DMS53 treated with DMSO at 0.1 percent for 48 hours (cell line): ENCODE measurements around the gene SLC9A4.

ENCODE experiments used
- DNase-seq: peaks from one replicate; lab custom pipeline; 2025; ENCODE audit not compliant: unreplicated experiment; lab: John Stamatoyannopoulos, UW

SLC9A4 gene

DNA sequence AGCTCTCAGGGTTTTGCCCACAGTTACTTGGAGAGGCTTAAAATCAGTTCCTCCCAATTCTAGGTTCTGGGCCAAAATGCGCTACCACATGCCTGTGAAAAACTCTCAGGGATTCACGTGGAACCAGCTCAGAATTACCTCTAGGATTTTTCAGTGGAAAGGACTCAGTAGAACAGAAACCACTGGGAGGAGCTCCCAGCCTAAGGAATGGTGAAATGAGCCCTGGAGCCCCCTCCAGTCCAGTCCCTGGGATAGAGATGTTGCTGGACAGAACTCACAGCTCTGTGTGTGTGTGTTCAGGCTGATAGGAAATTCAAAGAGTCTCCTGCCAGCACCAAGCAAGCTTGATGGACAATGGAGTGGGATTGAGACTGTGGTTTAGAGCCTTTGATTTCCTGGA, 21.1 kb upstream of the SLC9A4 start:
- no peak for DNase-seq

GRCh38 chr2:102453501-102453900, 19.5 kb upstream of the SLC9A4 start:
- no peak for DNase-seq

DNA sequence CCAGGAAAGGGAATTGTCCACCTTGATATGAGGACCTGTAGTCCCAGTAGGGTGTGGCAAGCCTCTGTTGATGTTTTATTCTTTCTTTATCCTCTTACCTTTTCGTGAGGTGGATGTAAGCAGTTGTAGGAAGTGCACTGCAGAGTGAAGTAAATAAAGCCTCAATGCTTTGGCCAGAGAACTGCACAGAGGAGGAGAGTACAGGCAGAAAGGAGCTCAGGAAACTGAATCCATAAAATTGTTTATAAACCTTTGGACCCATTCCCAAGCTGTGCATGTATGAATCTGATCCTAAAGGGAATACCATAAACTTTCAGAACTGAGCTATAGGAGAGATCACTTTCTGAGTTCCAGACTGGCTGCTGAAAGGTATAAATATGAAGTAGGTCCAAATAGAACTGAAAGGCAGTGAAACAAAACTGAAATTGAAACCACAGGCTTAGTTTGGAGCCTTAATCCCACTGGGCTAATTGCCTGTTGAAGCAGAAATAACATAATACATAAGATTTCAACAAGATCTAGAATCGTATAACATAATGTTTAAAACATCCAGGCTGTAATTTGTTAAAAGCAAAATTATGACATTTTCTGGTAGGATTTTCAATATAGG, 17.9 kb upstream of the SLC9A4 start:
- DNase-seq: no peak

- no peak for DNase-seq
Observed at GRCh38 chr2:102460467-102460866, 12.6 kb upstream of the SLC9A4 start.

DNA sequence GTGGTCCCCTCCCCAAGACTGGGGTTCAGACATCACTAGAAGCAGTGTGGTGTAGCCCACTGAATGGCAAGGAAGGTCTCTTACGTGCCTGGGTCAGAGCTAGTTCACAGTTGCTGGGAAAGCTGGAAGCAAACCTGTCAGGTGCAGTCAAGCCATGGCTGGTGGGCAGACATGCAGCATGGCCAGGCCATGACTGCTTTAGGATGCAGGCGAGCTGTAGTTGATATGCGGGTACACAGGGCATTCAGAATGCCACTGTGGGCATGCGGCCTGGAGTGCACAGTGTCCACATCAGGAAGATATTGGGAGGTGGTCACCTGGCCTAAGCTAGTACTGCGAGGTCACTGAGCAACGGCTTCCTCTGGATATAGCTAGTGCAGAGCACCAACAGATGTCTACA, 11.8 kb upstream of the SLC9A4 start:
- no peak for DNase-seq

DNA sequence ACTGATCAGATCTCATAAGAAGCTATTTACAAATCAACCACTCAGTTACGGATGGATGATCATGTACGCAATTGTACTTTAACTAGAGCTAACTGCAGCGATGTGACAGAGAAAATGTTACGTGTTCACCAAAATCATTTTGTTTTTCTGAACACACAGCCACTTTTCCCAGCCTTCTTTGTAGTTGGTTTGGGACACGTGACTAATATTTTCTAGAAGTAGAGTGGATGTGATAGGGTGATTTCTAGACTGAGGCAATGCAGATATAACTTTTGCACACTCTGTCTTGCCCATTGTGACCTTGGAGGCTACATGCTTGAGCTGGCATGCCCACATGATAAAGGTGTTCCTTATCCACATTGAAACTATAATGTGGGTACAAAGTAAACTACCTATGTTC, 9.9 kb upstream of the SLC9A4 start:
- peak; percentile 39 for DNase-seq

DNA sequence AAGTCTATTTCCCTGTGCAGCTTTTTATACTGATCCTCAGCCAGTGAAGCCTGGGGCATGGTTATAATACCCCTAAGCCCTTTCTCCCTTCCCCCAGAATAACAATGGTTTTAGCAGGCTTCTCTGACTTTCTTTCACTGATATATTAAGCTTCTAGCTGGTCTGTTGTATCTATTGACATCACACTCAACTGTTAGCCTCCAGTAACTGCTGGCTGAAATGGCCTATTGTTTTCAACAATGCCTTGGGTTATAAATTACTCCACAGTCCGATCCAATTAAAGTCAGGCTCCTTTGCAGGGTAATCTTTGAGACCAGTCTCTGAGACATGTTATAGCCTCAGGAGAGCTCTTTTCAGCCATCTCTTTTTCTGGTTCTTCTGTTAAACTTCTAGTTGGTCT, 2.9 kb upstream of the SLC9A4 start:
- no peak for DNase-seq

DNA sequence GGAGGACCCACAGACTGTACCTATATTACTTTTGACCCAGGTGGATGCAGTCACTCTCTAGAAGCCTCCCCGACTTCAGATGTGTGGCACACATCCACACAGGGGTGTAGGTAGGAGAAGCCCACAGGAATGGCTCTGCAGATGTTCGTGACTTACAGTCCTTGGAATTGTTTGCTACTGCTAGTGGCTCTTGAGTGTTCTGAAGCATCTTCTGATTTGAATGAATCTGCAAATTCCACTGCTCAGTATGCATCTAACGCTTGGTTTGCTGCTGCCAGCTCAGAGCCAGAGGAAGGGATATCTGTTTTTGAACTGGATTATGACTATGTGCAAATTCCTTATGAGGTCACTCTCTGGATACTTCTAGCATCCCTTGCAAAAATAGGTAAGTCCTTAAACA, 605 bp downstream of the SLC9A4 start:
- DNase-seq: no peak

DNA sequence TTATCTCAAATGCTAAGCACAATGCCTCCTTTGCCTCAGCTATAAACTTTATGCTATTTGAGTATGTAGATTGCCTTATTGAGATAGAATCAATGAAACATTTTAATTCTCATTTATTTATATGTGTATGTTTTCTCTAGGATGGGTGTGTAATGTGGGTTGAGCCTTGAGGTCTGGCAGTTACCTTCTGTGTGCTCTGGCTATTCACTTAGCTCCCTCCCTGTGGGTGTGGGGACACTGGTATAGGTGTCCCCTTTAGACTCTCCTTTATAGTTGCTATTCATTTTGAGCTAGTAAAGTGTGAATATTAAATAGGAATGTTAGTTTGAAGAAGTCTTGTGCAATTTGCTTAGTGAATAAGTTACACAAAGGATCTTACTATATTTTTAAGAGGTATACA, 1.8 kb downstream of the SLC9A4 start:
- no peak for DNase-seq

DNA sequence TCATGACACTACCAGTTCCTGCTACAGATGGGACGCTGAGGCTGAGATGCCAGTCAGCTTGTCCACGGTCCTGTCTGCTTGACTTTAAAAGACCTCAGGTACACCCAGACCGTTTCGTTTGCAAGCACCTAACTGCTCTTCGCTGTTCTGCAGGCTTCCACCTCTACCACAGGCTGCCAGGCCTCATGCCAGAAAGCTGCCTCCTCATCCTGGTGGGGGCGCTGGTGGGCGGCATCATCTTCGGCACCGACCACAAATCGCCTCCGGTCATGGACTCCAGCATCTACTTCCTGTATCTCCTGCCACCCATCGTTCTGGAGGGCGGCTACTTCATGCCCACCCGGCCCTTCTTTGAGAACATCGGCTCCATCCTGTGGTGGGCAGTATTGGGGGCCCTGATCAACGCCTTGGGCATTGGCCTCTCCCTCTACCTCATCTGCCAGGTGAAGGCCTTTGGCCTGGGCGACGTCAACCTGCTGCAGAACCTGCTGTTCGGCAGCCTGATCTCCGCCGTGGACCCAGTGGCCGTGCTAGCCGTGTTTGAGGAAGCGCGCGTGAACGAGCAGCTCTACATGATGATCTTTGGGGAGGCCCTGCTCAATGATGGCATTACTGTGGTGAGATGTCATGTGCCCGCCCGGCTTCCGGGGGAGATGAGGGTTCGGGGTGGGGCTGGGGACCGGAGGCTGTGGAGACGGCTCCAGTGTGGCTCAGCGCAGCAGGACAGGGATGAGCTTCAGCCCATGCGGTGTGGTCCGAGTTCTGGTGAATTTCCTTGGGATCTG, 5.9 kb downstream of the SLC9A4 start:
- no peak for DNase-seq

DNA sequence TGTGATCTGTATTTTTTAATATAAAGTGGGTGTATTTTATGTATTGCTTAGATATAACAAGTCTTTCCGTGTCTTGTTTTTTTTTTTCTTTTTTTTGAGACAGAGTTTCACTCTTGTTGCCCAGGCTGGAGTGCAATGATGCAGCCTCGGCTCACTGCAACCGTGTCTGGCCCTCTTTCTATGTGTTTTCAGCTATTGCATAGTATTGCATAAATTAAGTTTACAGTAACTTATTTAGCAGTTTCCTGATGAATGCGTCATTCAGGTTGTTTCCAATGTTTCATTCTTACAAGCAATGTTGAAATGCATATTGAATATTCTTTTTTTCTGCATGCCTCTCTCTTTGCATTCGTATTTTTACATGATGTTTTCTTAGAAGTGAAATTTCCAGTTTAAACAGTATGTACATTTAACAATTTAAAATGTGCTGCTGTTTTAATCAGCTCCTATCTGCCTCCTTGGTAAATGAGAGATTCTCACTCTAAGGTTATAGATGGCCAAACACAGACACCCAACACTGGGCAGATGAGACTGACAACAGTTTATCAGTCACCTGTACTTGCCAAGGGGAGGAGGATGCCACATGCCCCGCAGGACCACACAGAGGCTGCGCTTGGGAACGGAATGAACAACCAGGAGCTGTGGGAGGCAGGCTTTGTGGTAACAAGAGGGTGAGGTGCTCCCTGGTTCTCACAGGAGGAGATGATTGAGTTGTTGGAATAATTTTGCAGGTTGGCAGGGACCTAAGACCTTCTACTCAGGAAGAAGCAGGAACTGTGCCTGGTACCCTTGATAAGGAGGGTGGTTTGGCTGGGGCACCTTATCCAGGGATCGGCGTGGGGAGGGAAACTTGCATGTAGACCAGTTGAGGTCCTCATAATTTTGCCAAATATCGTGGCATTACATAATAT, 7.5 kb downstream of the SLC9A4 start:
- no peak for DNase-seq

DNA sequence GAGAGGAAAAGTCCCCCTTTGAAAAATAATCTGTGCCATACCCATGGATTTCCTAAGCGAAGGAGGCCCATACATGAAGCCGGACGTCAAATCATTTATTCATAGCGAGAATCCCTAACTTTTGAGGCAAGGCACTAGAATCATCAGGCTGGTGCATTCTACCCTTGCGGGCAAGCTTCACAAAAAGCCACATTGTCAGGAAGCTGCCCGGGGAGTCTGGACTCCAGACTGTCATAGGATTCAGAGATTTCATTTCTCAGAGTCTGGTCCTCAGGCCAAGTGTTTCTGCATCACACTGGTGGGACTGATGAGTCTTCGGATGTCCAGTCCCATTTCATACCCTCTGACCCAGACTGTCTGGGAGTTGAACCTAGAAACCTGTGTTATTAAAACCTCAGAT, 8.9 kb downstream of the SLC9A4 start:
- DNase-seq: no peak

GRCh38 chr2:102483086-102483485, 10.1 kb downstream of the SLC9A4 start:
- DNase-seq: no peak

- no peak for DNase-seq
Observed at GRCh38 chr2:102484310-102485061, 11.5 kb downstream of the SLC9A4 start.

GRCh38 chr2:102485147-102485785, 12.2 kb downstream of the SLC9A4 start:
- no peak for DNase-seq

DNA sequence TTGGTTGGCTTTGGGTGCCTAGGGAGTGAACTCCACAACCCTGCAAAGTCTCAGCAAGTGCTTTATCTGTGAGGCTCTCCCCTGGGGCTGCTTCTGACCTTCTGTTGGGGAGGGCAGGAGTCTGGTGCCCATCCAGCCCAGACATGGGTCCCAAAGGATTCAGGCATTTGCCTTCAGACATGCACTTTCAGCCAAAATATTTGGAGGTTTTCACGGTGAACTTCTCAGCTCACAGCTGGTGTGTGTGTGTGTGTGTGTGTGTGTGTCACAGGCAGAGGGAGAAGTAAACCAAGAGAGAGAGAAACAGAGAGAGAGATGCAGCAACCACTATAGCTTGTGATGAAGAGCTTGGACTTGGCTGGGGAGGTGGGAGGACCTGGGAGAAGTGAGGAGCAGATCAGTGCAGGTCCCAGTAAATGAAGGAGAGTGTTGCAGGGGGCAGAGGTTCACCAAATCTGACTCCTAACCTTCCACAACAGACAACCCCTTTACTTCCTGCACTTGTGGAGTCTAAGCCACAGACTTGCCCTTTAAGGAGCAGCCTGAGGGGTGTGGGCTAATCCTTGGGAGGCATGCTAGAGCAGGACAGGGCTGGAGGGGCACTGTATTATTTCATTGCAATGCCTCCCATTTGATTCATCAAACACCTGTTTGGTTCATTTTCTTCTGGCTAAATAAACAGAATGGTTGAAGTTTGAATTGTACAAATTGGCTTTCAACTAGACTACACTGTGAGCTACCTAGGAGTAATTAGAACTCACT, 14.1 kb downstream of the SLC9A4 start:
- no peak for DNase-seq

- peak; percentile 19 for DNase-seq
Observed at GRCh38 chr2:102487761-102488462, 14.9 kb downstream of the SLC9A4 start.

DNA sequence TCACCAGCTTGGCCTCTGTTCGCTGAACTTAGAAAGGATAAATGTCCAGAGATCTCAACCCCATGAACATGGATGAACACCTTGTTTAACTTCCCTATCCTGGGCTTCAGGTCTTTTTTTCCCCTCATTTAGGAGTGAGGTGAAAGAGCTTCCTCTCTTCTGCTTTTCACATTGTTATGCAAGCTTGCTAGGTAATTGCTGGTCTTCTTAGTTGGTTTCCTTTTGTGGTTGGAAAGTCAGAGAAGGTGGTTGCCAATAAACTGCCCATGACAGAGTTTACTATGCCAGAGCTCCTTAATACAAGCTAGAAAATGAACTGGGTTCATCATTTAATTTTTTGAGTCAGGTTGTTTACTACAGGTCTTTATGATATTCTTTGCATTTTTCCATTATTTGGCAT, 16.6 kb downstream of the SLC9A4 start:
- DNase-seq: no peak

DNA sequence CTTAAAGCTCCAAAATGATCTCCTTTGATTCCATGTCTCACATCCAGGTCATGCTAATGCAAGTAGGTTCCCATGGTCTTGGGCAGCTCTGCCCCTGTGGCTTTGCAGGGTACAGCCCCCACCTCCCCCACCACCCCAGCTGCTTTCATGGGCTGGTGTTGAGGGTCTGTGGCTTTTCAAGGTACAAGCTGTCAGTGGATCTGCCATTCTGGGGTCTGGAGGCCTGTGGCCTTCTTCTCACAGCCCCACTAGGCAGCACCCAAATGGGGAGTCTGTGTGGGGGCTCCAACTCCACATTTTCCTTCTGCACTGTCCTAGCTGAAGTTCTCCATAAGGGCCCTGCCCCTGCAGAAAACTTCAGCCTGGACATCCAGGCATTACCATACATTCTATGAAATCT, 19.0 kb downstream of the SLC9A4 start:
- no peak for DNase-seq
